HG02588 (cell line): ENCODE results near the gene OMP.

Experiments used
- ATAC-seq: cut with Tn5 transposase; IDR thresholded peaks from one replicate; pipeline ENCODE4 v1.9.1; 2021; ENCODE audit warnings: mild to moderate bottlenecking, moderate library complexity; ENCODE audit not compliant: unreplicated experiment

OMP gene

DNA sequence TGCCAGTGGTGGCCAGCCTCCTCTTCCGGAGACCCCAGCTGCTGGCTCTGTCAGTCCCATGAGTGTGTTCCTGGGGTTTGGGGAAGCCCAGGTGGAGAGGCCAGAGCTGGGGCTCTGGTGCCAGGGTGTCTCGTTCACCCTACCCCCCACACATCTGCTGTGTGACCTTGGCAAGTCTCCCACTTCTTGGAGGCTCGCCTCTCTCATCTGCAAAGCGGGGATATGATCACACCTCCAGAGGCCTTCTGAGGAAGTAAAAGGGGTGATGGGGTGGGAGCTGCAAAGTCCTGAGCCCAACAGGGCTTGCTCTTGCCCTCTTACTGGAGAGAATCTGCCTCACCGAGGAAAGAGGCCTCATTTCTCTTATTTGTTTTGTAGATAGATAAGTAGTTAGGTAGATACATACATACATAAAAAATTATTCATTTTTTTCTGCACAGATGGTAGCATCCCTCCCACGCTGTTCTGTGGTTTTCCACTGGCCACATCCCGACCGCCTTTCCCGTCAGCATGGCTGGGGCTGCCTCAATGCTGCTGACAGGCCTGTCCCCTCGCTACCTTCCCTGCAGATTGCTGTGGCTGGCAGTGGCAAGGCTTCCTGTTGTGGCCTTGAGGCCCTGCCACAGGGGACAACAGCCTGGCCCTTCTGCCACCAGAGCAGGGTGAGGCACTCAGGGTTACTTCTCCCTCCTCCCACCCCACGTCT lies 49.3 kb downstream of the OMP start:
- ATAC-seq = no peak

DNA sequence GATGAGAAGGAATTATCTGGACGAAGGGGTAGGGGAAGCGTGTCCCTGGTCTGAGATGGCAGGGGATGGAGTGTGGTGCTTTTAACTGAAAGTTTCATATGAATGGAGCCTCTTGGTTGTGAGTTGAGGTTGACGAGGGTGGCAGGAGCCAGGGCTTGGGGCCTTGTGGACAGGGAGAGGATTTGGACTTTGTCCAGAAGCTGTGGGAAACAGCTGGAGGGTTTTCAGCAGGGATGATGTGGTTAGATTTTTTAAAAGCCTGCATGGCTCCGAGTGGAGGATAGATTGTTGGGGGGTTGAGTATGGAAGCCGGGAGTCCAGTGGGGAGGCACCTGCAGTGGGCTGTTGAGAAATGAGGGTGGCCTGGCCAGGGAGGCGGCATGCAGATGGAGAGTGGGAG lies 50.2 kb downstream of the OMP start:
- ATAC-seq = no peak
